ENCODE data around the gene TTLL10. TPM values are rescaled to one million over a fixed set of nuclear protein-coding genes. Genes with fewer than 3 reads are reported as not detected.

TTLL10 gene
- total RNA-seq, 1 experiment from 2014 or later, result 0.68 TPM

DNA sequence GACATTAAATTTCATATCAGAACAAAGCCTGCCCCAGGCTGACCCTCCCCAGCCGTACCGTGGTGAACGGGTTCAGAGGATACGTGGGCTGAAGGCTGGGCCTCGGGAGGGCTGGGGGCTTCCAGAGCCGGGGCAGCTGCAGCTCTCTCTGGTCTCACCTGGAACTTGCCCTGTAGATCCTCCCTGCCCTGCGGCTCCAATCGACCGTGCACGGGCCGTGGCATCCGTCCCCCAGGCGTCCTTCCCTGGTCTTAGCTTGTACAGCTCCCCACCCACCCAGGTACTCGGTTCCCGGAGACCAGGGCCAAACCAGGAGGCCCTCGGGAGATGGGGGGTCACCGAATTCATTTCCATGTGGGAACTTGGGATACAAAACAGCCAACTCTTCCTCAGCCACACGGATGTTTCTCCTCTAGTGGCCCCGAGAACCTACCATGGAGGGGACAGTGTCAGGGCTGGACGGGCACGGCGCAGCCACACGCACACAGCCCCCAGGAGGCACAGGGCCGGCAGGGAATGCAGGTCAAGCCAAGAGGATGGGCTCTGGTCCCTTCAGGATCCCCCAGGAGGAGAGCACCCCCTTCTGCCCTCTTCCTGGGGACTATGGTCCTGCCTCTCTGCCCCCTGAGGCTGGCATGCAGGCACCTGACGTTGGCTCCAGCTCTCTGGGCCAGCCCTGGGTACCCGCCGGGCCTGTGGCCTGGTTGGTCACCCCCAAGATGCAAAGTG, 61.5 kb downstream of the TTLL10 start:
- Histone ChIP-seq H2BK120ac (ENCODE audit: low read depth, low read length, poor library complexity, severe bottlenecking) (no peak overlapping the region), H3K9me3 (ENCODE audit: control insufficient read depth, low read depth, low read length) (no peaks in the 10 kb centered on the region), H2AK5ac (ENCODE audit: insufficient read length, low read length) (no peak overlapping the region), H3T11ph (ENCODE audit: low read length) (no peak overlapping the region), H3K23ac (ENCODE audit: insufficient read length, low read depth, low read length) (no peak overlapping the region), H3K56ac (ENCODE audit: insufficient read length, low read depth, low read length) (no peak overlapping the region), H3K27ac (ENCODE audit: insufficient read length, low read depth, low read length) (no peak overlapping the region), H4K8ac (replicated peaks; ENCODE audit: insufficient read length, low read depth, low read length) (no peak overlapping the region), H2AFZ (ENCODE audit: low read length) (no peak overlapping the region), H3K4ac (ENCODE audit: low read depth, low read length) (no peak overlapping the region), H3K14ac (ENCODE audit: insufficient read depth, low read length) (no peak overlapping the region), H3K4me2 (ENCODE audit: insufficient read depth, insufficient read length, low read length) (no peak overlapping the region), H4K20me1 (ENCODE audit: control insufficient read depth, insufficient read depth, insufficient read length) (no peaks in the 10 kb centered on the region), H4K91ac (ENCODE audit: insufficient read length, low read depth, low read length) (no peak overlapping the region), H3K18ac (ENCODE audit: insufficient read length, low read depth, low read length) (no peak overlapping the region), H3K23me2 (ENCODE audit: insufficient read length, low read depth, low read length, poor library complexity, severe bottlenecking) (peaks cover 6% of the 10 kb centered on the region), H2BK5ac (ENCODE audit: insufficient read length, low read length) (no peak overlapping the region), H2BK12ac (ENCODE audit: insufficient read length, low read depth, low read length) (no peak overlapping the region), H3K4me1 (ENCODE audit: insufficient read depth, low read length) (no peaks in the 10 kb centered on the region), H3K79me2 (ENCODE audit: insufficient read depth, low read length) (no peaks in the 10 kb centered on the region; the same call in 1 of the 2 replicates), H3K27me3 (ENCODE audit: insufficient read depth, low read length) (no peaks in the 10 kb centered on the region), H2BK15ac (ENCODE audit: low read depth, low read length) (no peak overlapping the region), H3K9ac (ENCODE audit: extremely low read depth, insufficient read length, low read length) (no peak overlapping the region), H2BK20ac (ENCODE audit: low read depth, low read length, poor library complexity, severe bottlenecking) (no peak overlapping the region), H4K5ac (ENCODE audit: insufficient read length, low read depth, low read length) (no peak overlapping the region), H3K79me1 (ENCODE audit: insufficient read depth, low read depth, low read length, poor library complexity, severe bottlenecking) (no peaks in the 10 kb centered on the region)
- Mint-ChIP-seq H3K9me3 (peaks cover 0 to 4% of the 10 kb centered on the region in 2 experiments; a peak in 1 of 5 replicates), H3K4me3 (no peak overlapping the region), H3K36me3 (ENCODE audit: insufficient read depth in 1 of 3, low read depth in 3 of 3) (peaks cover 12 to 17% (median 16%) of the 10 kb centered on the region in 3 experiments), H3K27me3 (ENCODE audit: low read depth) (no peaks in the 10 kb centered on the region), H3K4me1 (peaks cover 15 to 29% of the 10 kb centered on the region in 2 experiments), H3K27ac (no peak overlapping the region; a peak in 1 of 7 replicates)
- DNase-seq, result no peak
- TF ChIP-seq, protein P1, sequence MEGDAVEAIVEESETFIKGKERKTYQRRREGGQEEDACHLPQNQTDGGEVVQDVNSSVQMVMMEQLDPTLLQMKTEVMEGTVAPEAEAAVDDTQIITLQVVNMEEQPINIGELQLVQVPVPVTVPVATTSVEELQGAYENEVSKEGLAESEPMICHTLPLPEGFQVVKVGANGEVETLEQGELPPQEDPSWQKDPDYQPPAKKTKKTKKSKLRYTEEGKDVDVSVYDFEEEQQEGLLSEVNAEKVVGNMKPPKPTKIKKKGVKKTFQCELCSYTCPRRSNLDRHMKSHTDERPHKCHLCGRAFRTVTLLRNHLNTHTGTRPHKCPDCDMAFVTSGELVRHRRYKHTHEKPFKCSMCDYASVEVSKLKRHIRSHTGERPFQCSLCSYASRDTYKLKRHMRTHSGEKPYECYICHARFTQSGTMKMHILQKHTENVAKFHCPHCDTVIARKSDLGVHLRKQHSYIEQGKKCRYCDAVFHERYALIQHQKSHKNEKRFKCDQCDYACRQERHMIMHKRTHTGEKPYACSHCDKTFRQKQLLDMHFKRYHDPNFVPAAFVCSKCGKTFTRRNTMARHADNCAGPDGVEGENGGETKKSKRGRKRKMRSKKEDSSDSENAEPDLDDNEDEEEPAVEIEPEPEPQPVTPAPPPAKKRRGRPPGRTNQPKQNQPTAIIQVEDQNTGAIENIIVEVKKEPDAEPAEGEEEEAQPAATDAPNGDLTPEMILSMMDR (conservative IDR thresholded peaks at IDR 0.05), result no peak
- no CpG with 5 or more reads among the region's 27 CpGs for WGBS (ENCODE audit: extremely low coverage, insufficient read length, low lambda C conversion rate)

Data from H9 (cell line).